Adrenal gland (tissue), 5 donors: ENCODE data around the gene CARMIL3.

Source experiments
- POLR2A ChIP-seq, 2 donors: fragments of 450-650 bp; IDR thresholded peaks; one replicate each; pipeline ENCODE4 v1.6.1; 2017; ENCODE audit warnings: antibody characterized with exemption in 2 of 2, mild to moderate bottlenecking in 2 of 2, moderate library complexity in 1 of 2
- TF ChIP-seq, protein P1 (sequence below), 6 experiments: fragments of 450-650 bp in 4 of 6; fragments of 200-600 bp in 2 of 6; sonication (generic) in 1 of 6; IDR thresholded peaks; 1 replicate in 5 of 6; 2 replicates in 1 of 6; pipeline versions ENCODE4 v1.5.1 to v1.8.0; 2016 to 2021; ENCODE audit warnings: antibody characterized with exemption in 6 of 6, mild to moderate bottlenecking in 2 of 6, moderate library complexity in 1 of 6
- donor health status: DM: no; HTN: no; CAD: no.

- no peak for TF ChIP-seq POLR2A (IDR thresholded peaks at IDR 0.05)
- TF ChIP-seq, protein P1, sequence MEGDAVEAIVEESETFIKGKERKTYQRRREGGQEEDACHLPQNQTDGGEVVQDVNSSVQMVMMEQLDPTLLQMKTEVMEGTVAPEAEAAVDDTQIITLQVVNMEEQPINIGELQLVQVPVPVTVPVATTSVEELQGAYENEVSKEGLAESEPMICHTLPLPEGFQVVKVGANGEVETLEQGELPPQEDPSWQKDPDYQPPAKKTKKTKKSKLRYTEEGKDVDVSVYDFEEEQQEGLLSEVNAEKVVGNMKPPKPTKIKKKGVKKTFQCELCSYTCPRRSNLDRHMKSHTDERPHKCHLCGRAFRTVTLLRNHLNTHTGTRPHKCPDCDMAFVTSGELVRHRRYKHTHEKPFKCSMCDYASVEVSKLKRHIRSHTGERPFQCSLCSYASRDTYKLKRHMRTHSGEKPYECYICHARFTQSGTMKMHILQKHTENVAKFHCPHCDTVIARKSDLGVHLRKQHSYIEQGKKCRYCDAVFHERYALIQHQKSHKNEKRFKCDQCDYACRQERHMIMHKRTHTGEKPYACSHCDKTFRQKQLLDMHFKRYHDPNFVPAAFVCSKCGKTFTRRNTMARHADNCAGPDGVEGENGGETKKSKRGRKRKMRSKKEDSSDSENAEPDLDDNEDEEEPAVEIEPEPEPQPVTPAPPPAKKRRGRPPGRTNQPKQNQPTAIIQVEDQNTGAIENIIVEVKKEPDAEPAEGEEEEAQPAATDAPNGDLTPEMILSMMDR (IDR thresholded peaks at IDR 0.05), result no peak
Measured at GRCh38 chr14:24102357-24103048, 50.7 kb downstream of the CARMIL3 start.
